ENCODE measurements around the gene KCNK2. TPM values are rescaled to one million over a fixed set of nuclear protein-coding genes. Genes with fewer than 3 reads are reported as not detected.

Gene KCNK2
- total and polyA plus RNA-seq, 2 experiments from 2014 or later: 1.8 to 4.1 TPM

- no peak overlapping the region for H3K27ac ChIP-seq
- no peaks in the 10 kb centered on the region for H3K4me1 ChIP-seq (ENCODE audit: insufficient read depth)
- 93% methylated on average over 2 of the region's 2 CpGs for WGBS (ENCODE audit: low lambda C conversion rate, missing lambda C conversion rate)
- DNase-seq (ENCODE audit: low spot score): no peak
- TF ChIP-seq EZH2 (IDR thresholded peaks at IDR 0.05; ENCODE audit: borderline replicate concordance) (no peak), CTCF (IDR thresholded peaks at IDR 0.05; ENCODE audit: poor library complexity) (no peak), EZH2phosphoT487 (IDR thresholded peaks at IDR 0.05; ENCODE audit: low read depth, severe bottlenecking, unreplicated experiment) (no peak)
- H2AFZ ChIP-seq: no peak overlapping the region
- H4K20me1 ChIP-seq (ENCODE audit: insufficient read depth, poor library complexity, severe bottlenecking): no peaks in the 10 kb centered on the region
- H3K27me3 ChIP-seq: no peaks in the 10 kb centered on the region
- no peaks in the 10 kb centered on the region for H3K79me2 ChIP-seq
- H3K4me3 ChIP-seq: no peak overlapping the region
- H3K4me2 ChIP-seq: no peak overlapping the region
- H3K9me3 ChIP-seq (ENCODE audit: low read depth): no peaks in the 10 kb centered on the region
- no peaks in the 10 kb centered on the region for H3K36me3 ChIP-seq (replicated peaks; ENCODE audit: insufficient read depth, low read depth)
- no peaks in the 10 kb centered on the region for H3K9me2 ChIP-seq (replicated peaks; ENCODE audit: insufficient read depth)
Observed at GRCh38 chr1:215106067-215106466, 23.5 kb downstream of the KCNK2 start.

GRCh38 chr1:215109171-215109570 is 26.6 kb downstream of the KCNK2 start:
- Histone ChIP-seq H3K9me2 (replicated peaks; ENCODE audit: insufficient read depth) (no peaks in the 10 kb centered on the region), H2AFZ (no peak overlapping the region), H4K20me1 (ENCODE audit: insufficient read depth, poor library complexity, severe bottlenecking) (no peaks in the 10 kb centered on the region), H3K36me3 (replicated peaks; ENCODE audit: insufficient read depth, low read depth) (no peaks in the 10 kb centered on the region), H3K9me3 (ENCODE audit: low read depth) (no peaks in the 10 kb centered on the region), H3K4me1 (ENCODE audit: insufficient read depth) (no peaks in the 10 kb centered on the region), H3K4me3 (no peak overlapping the region), H3K27me3 (no peaks in the 10 kb centered on the region), H3K4me2 (no peak overlapping the region), H3K27ac (no peak overlapping the region), H3K79me2 (no peaks in the 10 kb centered on the region)
- DNase-seq (ENCODE audit: low spot score): no peak
- WGBS (ENCODE audit: low lambda C conversion rate, missing lambda C conversion rate): 92% methylated on average over 5 of the region's 5 CpGs
- no peak for TF ChIP-seq EZH2 (IDR thresholded peaks at IDR 0.05; ENCODE audit: borderline replicate concordance)
- TF ChIP-seq CTCF (IDR thresholded peaks at IDR 0.05; ENCODE audit: poor library complexity): no peak
- TF ChIP-seq EZH2phosphoT487 (IDR thresholded peaks at IDR 0.05; ENCODE audit: low read depth, severe bottlenecking, unreplicated experiment): no peak

GRCh38 chr1:215111916-215112315 is 29.4 kb downstream of the KCNK2 start:
- no peak overlapping the region for H3K4me2 ChIP-seq
- no peaks in the 10 kb centered on the region for H3K27me3 ChIP-seq
- H3K4me3 ChIP-seq: no peak overlapping the region
- TF ChIP-seq CTCF (IDR thresholded peaks at IDR 0.05; ENCODE audit: poor library complexity) (no peak), EZH2 (IDR thresholded peaks at IDR 0.05; ENCODE audit: borderline replicate concordance) (no peak), EZH2phosphoT487 (IDR thresholded peaks at IDR 0.05; ENCODE audit: low read depth, severe bottlenecking, unreplicated experiment) (no peak)
- no peaks in the 10 kb centered on the region for H3K9me3 ChIP-seq (ENCODE audit: low read depth)
- no peak overlapping the region for H3K27ac ChIP-seq
- WGBS (ENCODE audit: low lambda C conversion rate, missing lambda C conversion rate): 83% methylated on average over 3 of the region's 3 CpGs
- no peak overlapping the region for H2AFZ ChIP-seq
- no peaks in the 10 kb centered on the region for H3K79me2 ChIP-seq
- H3K9me2 ChIP-seq (replicated peaks; ENCODE audit: insufficient read depth): no peaks in the 10 kb centered on the region
- no peaks in the 10 kb centered on the region for H3K36me3 ChIP-seq (replicated peaks; ENCODE audit: insufficient read depth, low read depth)
- no peaks in the 10 kb centered on the region for H3K4me1 ChIP-seq (ENCODE audit: insufficient read depth)
- no peak for DNase-seq (ENCODE audit: low spot score)
- H4K20me1 ChIP-seq (ENCODE audit: insufficient read depth, poor library complexity, severe bottlenecking): no peaks in the 10 kb centered on the region

GRCh38 chr1:215113776-215114153 is 31.2 kb downstream of the KCNK2 start:
- H3K4me1 ChIP-seq (ENCODE audit: insufficient read depth): no peaks in the 10 kb centered on the region
- no peak overlapping the region for H2AFZ ChIP-seq
- DNase-seq (ENCODE audit: low spot score): no peak
- H3K4me3 ChIP-seq: no peak overlapping the region
- H4K20me1 ChIP-seq (ENCODE audit: insufficient read depth, poor library complexity, severe bottlenecking): no peaks in the 10 kb centered on the region
- no peak overlapping the region for H3K27ac ChIP-seq
- no peaks in the 10 kb centered on the region for H3K79me2 ChIP-seq
- 99% methylated on average over 3 of the region's 3 CpGs for WGBS (ENCODE audit: low lambda C conversion rate, missing lambda C conversion rate)
- no peaks in the 10 kb centered on the region for H3K9me2 ChIP-seq (replicated peaks; ENCODE audit: insufficient read depth)
- no peak for TF ChIP-seq EZH2 (IDR thresholded peaks at IDR 0.05; ENCODE audit: borderline replicate concordance)
- no peaks in the 10 kb centered on the region for H3K27me3 ChIP-seq
- no peaks in the 10 kb centered on the region for H3K36me3 ChIP-seq (replicated peaks; ENCODE audit: insufficient read depth, low read depth)
- no peak overlapping the region for H3K4me2 ChIP-seq
- no peaks in the 10 kb centered on the region for H3K9me3 ChIP-seq (ENCODE audit: low read depth)

All from hepatocyte (in vitro differentiated cells).